Dedifferentiated amniotic fluid mesenchymal stem cell (primary cell): ENCODE measurements around the gene CNOT8.

ENCODE experiments used
- DNase-seq: peaks from one replicate; pipeline ENCODE4 v3.0.0-alpha.2; 2016; ENCODE audit errors: extremely low spot score

Gene CNOT8

DNA sequence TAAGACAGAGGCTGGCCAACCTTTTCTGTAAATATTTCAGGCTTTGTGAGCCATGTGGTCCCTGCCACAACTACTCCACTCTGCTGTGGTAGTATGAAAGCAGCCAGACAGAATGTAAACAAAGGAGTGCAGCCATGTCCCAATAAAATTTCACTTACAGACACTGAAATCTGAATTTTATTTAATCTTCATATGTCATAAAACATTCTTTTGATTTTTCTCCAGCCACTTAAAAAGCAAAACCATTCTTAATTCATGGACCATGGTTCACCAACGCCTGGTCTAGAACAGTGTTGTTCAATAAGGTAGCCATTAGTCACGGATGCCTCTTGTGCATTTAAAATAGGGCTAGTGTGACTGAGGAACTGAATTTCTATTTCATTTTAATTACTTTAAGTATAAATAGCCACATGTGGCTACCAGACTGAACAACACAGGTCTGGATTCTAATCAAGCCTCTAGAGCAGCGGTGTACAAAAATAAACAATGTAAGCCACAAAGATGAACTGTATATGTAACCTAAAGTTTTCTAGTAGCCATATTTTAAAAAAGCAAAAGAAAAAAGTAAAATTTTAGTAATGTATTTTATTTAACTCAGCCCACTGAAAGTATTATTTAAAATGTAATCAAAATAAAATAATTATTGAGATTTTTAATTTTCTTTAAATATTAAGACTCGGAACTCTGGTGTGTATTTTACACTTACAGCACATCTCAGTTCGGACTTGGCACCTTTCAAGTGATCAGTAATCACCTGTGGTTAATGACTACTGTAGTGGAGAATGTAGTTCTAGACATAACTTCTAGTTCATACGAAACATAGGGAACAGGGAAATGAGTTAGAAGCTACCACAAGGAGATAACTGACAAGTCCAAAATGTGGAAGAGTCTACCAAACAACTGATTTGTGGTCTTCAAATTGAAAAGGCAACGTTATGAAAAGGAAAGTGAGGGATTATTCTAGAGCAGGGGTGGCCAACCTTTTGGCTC, 65.3 kb downstream of the CNOT8 start:
- DNase-seq, result no peak
